Mesendoderm (in vitro differentiated cells): ENCODE results near the gene CERS6.
"Not testable (repeated sequence)": the region's sequence is repeated elsewhere in the genome, so short reads cannot be mapped to it uniquely, and the experiment has no call there.

Experiments used
- DNase-seq: peaks from one replicate; pipeline ENCODE4 v3.0.0; 2013
- H2AK5ac ChIP-seq: 2 replicates; pipeline ENCODE4 v1.6.1; 2013; ENCODE audit warnings: low read length, inconsistent platforms
- H2BK120ac ChIP-seq: 2 replicates; pipeline ENCODE4 v1.6.1; 2013; ENCODE audit warnings: low read depth, mild to moderate bottlenecking, low read length, moderate library complexity, mixed read lengths
- H2BK15ac ChIP-seq: replicated peaks from 2 replicates; pipeline ENCODE4 v1.6.1; 2013; ENCODE audit warnings: low read depth, mild to moderate bottlenecking, moderate library complexity
- H2BK5ac ChIP-seq: 2 replicates; pipeline ENCODE4 v1.6.1; 2013; ENCODE audit warnings: low read length, inconsistent platforms
- H3K18ac ChIP-seq: 2 replicates; pipeline ENCODE4 v1.6.1; 2013; ENCODE audit warnings: mild to moderate bottlenecking, low read length, mixed read lengths
- H3K23ac ChIP-seq: one replicate; pipeline ENCODE4 v1.6.1; 2013; ENCODE audit warnings: low read length
- H3K27ac ChIP-seq: 2 replicates; pipeline ENCODE4 v1.5.1; 2013; ENCODE audit warnings: low read depth, mild to moderate bottlenecking, inconsistent platforms, low read length, moderate library complexity
- H3K27me3 ChIP-seq: 2 replicates; pipeline ENCODE4 v1.6.1; 2013; ENCODE audit warnings: low read length, control low read depth, mild to moderate bottlenecking, inconsistent platforms; ENCODE audit not compliant: insufficient read depth, poor library complexity
- H3K36me3 ChIP-seq: 2 replicates; pipeline ENCODE4 v1.6.1; 2013; ENCODE audit warnings: low read length, inconsistent platforms; ENCODE audit not compliant: control insufficient read depth, insufficient read depth
- H3K4ac ChIP-seq: one replicate; pipeline ENCODE4 v1.6.1; 2013; ENCODE audit warnings: low read depth, mild to moderate bottlenecking, low read length, moderate library complexity
- H3K4me1 ChIP-seq: 2 replicates; pipeline ENCODE4 v1.6.1; 2013; ENCODE audit warnings: low read depth, low read length, inconsistent platforms; ENCODE audit not compliant: control insufficient read depth
- H3K4me2 ChIP-seq: 2 replicates; pipeline ENCODE4 v1.6.1; 2013; ENCODE audit warnings: low read length
- H3K4me3 ChIP-seq: 2 replicates; pipeline ENCODE4 v1.5.1; 2013; ENCODE audit warnings: mild to moderate bottlenecking, low read length
- H3K56ac ChIP-seq: one replicate; pipeline ENCODE4 v1.6.1; 2013; ENCODE audit warnings: low read length
- H3K79me1 ChIP-seq: 2 replicates; pipeline ENCODE4 v1.6.1; 2013; ENCODE audit warnings: low read length, inconsistent platforms
- H3K79me2 ChIP-seq: 2 replicates; pipeline ENCODE4 v1.6.1; 2013; ENCODE audit warnings: mild to moderate bottlenecking, low read length; ENCODE audit not compliant: control insufficient read depth, insufficient read depth
- H3K9ac ChIP-seq: 2 replicates; pipeline ENCODE4 v1.6.1; 2013; ENCODE audit warnings: low read length, inconsistent platforms
- H4K5ac ChIP-seq: one replicate; pipeline ENCODE4 v1.6.1; 2013; ENCODE audit warnings: low read length
- H4K8ac ChIP-seq: one replicate; pipeline ENCODE4 v1.6.1; 2013; ENCODE audit warnings: low read depth, mild to moderate bottlenecking, control low read depth, low read length, moderate library complexity
- WGBS: extraction: QIAGEN DNeasy Blood & Tissue Kit; methylation state at CpG from one replicate; pipeline ENCODE4 v1.1.7; 2013; ENCODE audit warnings: low lambda C conversion rate, missing lambda C conversion rate; ENCODE audit not compliant: insufficient coverage; ENCODE audit errors: extremely low coverage; 5-methylcytosine and 5-hydroxymethylcytosine counted together

CERS6 gene

DNA sequence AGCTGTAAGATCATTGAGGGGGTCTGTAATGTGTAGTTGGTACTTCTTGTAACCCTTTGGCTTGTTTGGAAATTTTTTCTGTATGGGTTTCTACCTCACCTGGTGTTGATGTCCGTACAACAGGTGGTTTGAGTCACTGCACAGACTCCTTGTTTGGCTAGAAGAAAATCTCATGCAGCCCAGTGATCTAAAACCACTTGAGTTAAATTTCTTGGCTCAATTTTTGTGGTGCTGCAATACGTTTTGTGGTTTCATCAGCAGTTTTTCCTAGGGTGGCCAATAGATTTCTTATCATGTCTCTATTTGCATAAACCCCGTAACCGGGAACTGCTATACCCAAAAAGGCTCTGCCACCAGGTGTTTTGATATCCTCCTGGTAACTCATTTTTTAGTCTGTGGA lies 43.4 kb downstream of the CERS6 start:
- H3K27me3 ChIP-seq, result no peaks in the 10 kb centered on the region
- H2BK120ac ChIP-seq, result peak overlapping the region; percentile 10
- no peak overlapping the region for H3K56ac ChIP-seq
- no peak overlapping the region for H3K9ac ChIP-seq
- H2AK5ac ChIP-seq, result no peak overlapping the region
- H3K79me1 ChIP-seq, result peaks cover 25% of the 10 kb centered on the region
- peaks cover 3% of the 10 kb centered on the region for H3K4me1 ChIP-seq
- no peak for DNase-seq
- H3K23ac ChIP-seq, result no peak overlapping the region
- peaks cover 11% of the 10 kb centered on the region for H3K79me2 ChIP-seq
- H4K5ac ChIP-seq, result no peak overlapping the region
- H3K4ac ChIP-seq, result no peak overlapping the region
- H4K8ac ChIP-seq, result no peak overlapping the region
- no peak overlapping the region for H3K27ac ChIP-seq
- no CpG with 5 or more reads among the region's 4 CpGs for WGBS
- H2BK15ac ChIP-seq, result no peak overlapping the region
- no peak overlapping the region for H2BK5ac ChIP-seq
- H3K4me3 ChIP-seq, result no peak overlapping the region
- H3K4me2 ChIP-seq, result no peak overlapping the region
- H3K18ac ChIP-seq, result no peak overlapping the region
- H3K36me3 ChIP-seq, result no peaks in the 10 kb centered on the region

DNA sequence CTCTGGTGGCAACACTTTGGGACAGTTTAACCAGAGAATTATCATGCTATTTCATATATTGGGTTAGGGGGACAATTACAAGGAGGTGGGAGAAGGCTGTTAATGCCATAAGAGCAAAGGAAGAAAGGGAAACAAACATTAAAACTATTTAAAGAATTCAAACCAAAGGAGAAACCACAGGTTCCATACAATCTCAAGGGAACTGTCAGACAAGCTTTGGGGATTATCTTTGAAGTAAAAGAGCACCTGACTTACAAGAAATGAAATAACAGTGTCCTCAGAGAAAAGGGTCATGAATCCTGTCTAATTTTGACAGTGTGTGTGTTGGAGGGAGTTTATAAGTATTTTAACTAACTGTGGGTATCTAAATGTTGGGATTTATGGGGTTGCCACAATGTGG lies 44.4 kb downstream of the CERS6 start:
- H2BK15ac ChIP-seq, result no peak overlapping the region
- H3K4me3 ChIP-seq, result no peak overlapping the region
- H3K4me2 ChIP-seq, result no peak overlapping the region
- peaks cover 21% of the 10 kb centered on the region for H3K79me1 ChIP-seq
- H2BK5ac ChIP-seq, result no peak overlapping the region
- no peaks in the 10 kb centered on the region for H3K27me3 ChIP-seq
- peaks cover 3% of the 10 kb centered on the region for H3K4me1 ChIP-seq
- H3K27ac ChIP-seq, result no peak overlapping the region
- H4K8ac ChIP-seq, result no peak overlapping the region
- no peak overlapping the region for H4K5ac ChIP-seq
- H2BK120ac ChIP-seq, result no peak overlapping the region
- H2AK5ac ChIP-seq, result no peak overlapping the region
- H3K56ac ChIP-seq, result no peak overlapping the region
- no peak overlapping the region for H3K23ac ChIP-seq
- H3K9ac ChIP-seq, result no peak overlapping the region
- peaks cover 11% of the 10 kb centered on the region for H3K79me2 ChIP-seq
- DNase-seq, result peak; percentile 61
- H3K18ac ChIP-seq, result no peak overlapping the region
- H3K36me3 ChIP-seq, result no peaks in the 10 kb centered on the region
- H3K4ac ChIP-seq, result no peak overlapping the region

GRCh38 chr2:168501466-168502065 lies 45.5 kb downstream of the CERS6 start:
- Histone ChIP-seq H3K4me3 (no peak overlapping the region), H2AK5ac (no peak overlapping the region), H3K56ac (no peak overlapping the region), H4K8ac (no peak overlapping the region), H3K9ac (no peak overlapping the region), H3K18ac (no peak overlapping the region), H3K4me2 (no peak overlapping the region), H4K5ac (no peak overlapping the region), H2BK15ac (no peak overlapping the region), H3K79me1 (peaks cover 17% of the 10 kb centered on the region), H3K27ac (no peak overlapping the region), H3K4ac (no peak overlapping the region), H3K79me2 (peaks cover 10% of the 10 kb centered on the region), H3K27me3 (no peaks in the 10 kb centered on the region), H3K4me1 (peaks cover 3% of the 10 kb centered on the region), H2BK120ac (no peak overlapping the region), H2BK5ac (no peak overlapping the region), H3K23ac (no peak overlapping the region), H3K36me3 (no peaks in the 10 kb centered on the region)
- DNase-seq, result no peak
- WGBS, result no CpG with 5 or more reads among the region's 4 CpGs

DNA sequence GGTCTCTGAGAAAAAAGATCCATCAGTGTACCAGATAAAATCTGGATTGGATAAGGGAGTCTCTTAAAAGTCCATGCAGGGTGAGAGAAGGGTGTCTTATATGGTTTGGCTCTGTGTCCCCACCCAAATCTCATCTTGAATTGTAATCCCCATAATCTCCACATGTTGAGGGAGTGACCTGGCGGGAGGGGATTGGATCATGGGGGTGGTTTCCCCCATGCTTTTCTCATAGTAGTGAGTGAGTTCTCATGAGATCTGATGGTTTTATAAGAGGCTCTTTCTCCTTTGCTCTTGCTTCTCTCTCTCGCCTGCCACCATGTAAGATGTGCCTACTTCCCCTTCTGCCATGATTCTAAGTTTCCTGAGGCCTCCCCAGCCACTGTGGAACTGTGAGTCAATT lies 46.8 kb downstream of the CERS6 start:
- H3K4me1 ChIP-seq, H3K36me3 ChIP-seq, H3K27ac ChIP-seq, H3K4me3 ChIP-seq, H2BK120ac ChIP-seq, H3K27me3 ChIP-seq, DNase-seq, H3K23ac ChIP-seq, H3K4ac ChIP-seq, H4K5ac ChIP-seq, H2AK5ac ChIP-seq, H3K18ac ChIP-seq, H2BK15ac ChIP-seq, H3K9ac ChIP-seq, H4K8ac ChIP-seq, H3K4me2 ChIP-seq, H2BK5ac ChIP-seq, H3K56ac ChIP-seq: not testable (repeated sequence)
- Histone ChIP-seq H3K79me1 (peaks cover 19% of the 10 kb centered on the region), H3K79me2 (peaks cover 11% of the 10 kb centered on the region)
- WGBS, result no CpG with 5 or more reads among the region's 2 CpGs

DNA sequence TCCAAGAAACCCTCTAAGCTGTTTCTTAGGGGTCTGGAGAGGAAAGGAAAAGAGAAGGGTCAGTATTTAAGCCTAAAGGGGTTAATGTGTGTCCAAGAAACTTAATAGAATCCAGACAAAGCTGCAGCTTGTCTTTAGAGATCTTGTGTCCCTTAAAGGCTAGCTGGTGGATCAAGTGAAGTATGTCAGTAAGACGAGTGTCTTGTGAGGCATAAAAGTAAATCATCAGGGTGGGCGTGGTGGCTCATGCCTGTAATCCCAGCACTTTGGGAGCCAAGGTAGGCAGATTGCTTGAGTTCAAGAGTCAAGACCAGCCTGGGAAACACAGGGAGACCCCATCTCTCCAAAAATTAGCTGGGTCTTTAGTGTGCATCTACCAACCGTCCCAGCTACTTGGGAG lies 47.8 kb downstream of the CERS6 start:
- no peak overlapping the region for H3K4ac ChIP-seq
- H3K27me3 ChIP-seq, result no peaks in the 10 kb centered on the region
- no peak overlapping the region for H3K4me3 ChIP-seq
- no peak overlapping the region for H3K18ac ChIP-seq
- H3K23ac ChIP-seq, result no peak overlapping the region
- no peak overlapping the region for H2AK5ac ChIP-seq
- H3K9ac ChIP-seq, result no peak overlapping the region
- WGBS, result no CpG with 5 or more reads among the region's 3 CpGs
- no peak overlapping the region for H3K27ac ChIP-seq
- H3K79me1 ChIP-seq, result peaks cover 16% of the 10 kb centered on the region
- no peak overlapping the region for H3K56ac ChIP-seq
- peaks cover 9% of the 10 kb centered on the region for H3K79me2 ChIP-seq
- H2BK120ac ChIP-seq, result no peak overlapping the region
- no peak overlapping the region for H3K4me2 ChIP-seq
- no peak overlapping the region for H4K8ac ChIP-seq
- no peak overlapping the region for H2BK15ac ChIP-seq
- peaks cover 3% of the 10 kb centered on the region for H3K4me1 ChIP-seq
- no peak overlapping the region for H4K5ac ChIP-seq
- no peaks in the 10 kb centered on the region for H3K36me3 ChIP-seq
- no peak overlapping the region for H2BK5ac ChIP-seq
- no peak for DNase-seq

DNA sequence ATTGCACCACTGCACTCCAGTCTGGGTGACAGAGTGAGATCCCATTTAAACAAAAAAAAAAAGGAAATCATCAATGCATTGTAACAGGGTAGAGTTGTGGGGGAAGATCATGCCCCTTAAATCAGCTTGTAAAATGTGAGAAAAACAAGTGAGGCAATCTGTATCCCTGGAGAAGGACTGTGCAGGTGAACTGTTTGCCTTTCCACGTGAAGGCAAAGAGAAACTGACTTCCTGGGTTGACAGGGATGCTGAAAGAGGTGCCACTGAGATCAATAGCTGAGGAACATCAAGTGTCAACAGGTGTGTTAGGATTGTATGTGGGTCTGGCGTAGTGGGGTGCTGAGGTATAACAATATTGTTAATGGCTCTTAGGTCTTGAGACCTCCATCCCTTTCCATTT lies 48.3 kb downstream of the CERS6 start:
- Histone ChIP-seq H3K27me3 (no peaks in the 10 kb centered on the region), H2AK5ac (no peak overlapping the region), H3K9ac (no peak overlapping the region), H3K4me3 (no peak overlapping the region), H3K23ac (no peak overlapping the region), H4K5ac (no peak overlapping the region), H3K56ac (no peak overlapping the region), H4K8ac (no peak overlapping the region), H3K36me3 (no peaks in the 10 kb centered on the region), H3K27ac (no peak overlapping the region), H3K79me1 (peaks cover 16% of the 10 kb centered on the region), H2BK5ac (no peak overlapping the region), H3K4me1 (peaks cover 3% of the 10 kb centered on the region), H2BK120ac (no peak overlapping the region), H3K4ac (no peak overlapping the region), H3K4me2 (no peak overlapping the region), H3K79me2 (peaks cover 9% of the 10 kb centered on the region), H3K18ac (no peak overlapping the region), H2BK15ac (no peak overlapping the region)
- WGBS, result no CpG with 5 or more reads among the region's 2 CpGs
- no peak for DNase-seq
